GM21576 (cell line): Measurements from ENCODE around the gene SCAPER.
A peak's percentile ranks its signal among the peaks of the same experiment; 100 is the strongest.
"Not testable (repeated sequence)": the region's sequence is repeated elsewhere in the genome, so short reads cannot be mapped to it uniquely, and the experiment has no call there.

Source experiments
- ATAC-seq: cut with Tn5 transposase; IDR thresholded peaks from one replicate; pipeline ENCODE4 v1.9.1; 2021; ENCODE audit warnings: mild to moderate bottlenecking, moderate library complexity; ENCODE audit not compliant: unreplicated experiment

SCAPER gene

DNA sequence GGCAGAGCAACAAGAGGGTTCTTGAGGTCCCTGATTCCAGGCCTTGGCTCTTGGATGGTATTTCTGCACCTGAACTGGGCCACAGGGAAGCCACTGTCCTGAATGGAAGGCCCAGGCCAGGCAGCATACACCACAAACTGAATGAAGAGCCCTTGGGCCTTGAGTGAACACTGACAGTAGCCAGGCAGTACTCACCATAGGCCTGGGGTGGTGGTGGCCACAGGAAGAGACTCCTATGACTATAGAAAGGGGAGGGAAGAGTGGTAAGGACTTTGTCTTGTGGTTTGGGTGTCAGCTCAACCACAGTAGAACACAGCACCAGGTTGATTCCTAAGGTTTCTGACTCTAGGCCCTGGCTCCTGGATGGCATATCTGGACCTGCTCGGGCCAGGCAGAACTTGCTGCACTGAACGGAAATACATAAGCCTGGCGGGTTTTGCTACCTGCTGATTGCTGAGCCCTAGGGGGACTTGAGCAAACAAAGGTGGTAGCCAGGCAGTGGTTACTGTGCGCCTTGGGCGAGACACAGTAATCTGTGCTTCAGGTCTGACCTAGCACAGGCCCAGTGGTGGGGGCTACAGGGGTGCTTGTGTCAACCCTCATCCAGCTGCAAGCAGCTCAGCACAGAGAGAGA is 327.1 kb downstream of the SCAPER start:
- ATAC-seq, result no peak

DNA sequence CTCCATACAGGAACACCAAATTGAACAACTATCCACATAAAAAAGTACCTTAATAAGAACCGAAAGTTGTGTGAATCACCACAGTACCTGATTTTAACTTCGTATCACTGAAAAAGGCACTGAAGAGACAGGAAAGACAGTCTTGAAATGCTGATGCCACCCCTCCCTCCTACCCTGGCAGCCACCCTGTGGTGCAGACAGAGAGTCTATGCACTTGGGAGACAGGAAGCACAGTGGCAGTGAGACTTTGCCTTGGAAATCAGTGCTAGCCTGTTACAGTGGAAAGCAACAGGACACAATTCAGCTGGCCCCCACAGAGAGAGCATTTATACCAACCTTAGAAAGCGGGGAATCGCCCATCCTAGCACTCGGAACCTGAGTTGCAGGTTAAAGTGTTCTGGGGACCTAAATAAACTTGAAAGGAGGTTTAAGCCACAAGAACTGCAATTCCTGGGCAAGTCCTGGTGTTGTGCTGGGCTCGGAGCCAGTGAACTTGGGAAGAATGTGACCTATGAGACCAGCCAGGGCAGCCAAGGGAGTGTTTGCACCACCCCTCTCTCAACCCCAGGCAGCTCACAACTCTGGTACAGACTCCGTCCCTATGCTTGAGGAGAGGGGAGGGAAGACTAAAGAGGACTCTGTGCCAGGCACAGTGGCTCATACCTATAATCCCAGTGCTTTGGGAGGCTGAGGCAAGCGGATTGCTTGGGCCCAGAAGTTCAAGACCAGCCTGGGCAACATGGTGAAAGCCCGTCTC is 328.4 kb downstream of the SCAPER start:
- ATAC-seq, result no peak

DNA sequence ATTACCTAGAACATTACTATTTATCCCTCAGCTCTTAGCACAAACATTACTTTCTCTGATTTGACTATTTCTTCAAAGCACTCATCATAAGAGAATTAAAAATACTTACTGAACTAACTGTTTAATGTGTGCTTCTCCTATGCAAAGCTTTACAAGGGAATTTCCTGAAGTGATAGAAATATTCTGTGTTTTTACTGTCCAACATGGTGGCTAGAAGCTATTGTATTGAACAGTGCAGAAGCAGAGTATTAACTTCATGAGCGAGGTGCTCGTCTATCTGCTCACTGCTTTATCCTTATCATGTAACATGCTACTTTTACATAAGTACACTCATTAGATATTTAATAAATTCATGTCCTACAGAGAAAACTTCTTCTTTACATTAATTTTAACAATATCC is 329.5 kb downstream of the SCAPER start:
- no peak for ATAC-seq

DNA sequence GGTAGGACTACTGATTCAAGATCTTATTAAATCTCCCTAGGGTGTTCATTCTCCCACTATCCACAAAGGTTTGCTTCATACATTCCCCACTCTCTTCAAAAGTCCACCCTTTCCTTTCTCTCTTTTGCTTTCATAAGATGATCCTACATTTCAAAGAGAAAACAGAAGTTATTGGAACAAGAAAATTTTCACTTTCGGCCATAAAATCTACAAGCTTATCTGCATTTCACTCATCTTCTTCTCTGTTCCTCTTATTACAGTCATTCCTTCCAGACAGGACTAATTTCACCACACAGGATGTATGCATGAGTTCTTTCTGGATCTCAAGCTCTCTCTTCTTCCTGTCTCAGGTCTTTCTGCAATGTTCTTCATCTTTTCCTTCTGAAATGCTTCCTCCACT is 329.9 kb downstream of the SCAPER start:
- ATAC-seq, result peak; percentile 93

GRCh38 chr15:76572983-76573314 is 332.2 kb downstream of the SCAPER start:
- ATAC-seq, result no peak

DNA sequence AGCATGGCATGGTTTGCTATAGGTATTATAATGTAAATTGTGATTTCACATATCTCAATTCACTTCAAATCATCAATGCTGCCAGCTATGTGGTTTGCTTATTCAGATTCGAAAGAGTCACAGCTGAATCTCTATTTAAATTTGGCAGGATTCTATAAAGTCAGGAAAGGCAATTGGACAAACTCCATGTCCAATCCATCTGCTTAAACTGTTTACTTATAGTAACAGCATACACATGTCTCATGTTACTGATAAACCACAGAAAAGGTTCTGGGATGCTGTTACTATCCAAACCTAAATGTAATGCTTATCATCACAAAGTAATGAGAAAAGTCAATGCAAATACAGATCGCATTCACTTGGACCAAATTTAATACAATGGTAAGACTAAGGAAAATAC is 338.9 kb downstream of the SCAPER start:
- no peak for ATAC-seq

DNA sequence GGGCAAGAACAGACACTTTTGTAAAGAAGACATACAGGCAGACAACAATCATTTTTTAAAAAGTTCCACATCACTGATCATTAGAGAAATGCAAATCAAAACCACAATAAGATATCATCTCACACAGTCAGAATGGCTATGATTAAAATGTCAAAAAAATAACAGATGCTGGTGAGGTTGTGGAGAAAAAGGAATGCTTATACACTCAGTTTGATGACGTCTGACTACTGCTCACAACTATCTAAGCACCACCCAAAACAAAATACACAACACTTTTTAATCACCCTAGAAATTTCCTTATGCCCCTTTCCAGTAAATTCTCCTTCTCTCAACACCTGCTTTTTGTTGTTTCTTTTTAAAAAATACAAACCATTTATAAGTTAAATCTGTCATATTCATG is 339.8 kb downstream of the SCAPER start:
- ATAC-seq, result no peak

- ATAC-seq, result no peak
These were observed 349.9 kb downstream of the SCAPER start for GRCh38 chr15:76555247-76555646.

- no peak for ATAC-seq
These were observed 351.6 kb downstream of the SCAPER start for GRCh38 chr15:76553564-76553963.

- no peak for ATAC-seq
These were observed 352.0 kb downstream of the SCAPER start for GRCh38 chr15:76553102-76553501.

DNA sequence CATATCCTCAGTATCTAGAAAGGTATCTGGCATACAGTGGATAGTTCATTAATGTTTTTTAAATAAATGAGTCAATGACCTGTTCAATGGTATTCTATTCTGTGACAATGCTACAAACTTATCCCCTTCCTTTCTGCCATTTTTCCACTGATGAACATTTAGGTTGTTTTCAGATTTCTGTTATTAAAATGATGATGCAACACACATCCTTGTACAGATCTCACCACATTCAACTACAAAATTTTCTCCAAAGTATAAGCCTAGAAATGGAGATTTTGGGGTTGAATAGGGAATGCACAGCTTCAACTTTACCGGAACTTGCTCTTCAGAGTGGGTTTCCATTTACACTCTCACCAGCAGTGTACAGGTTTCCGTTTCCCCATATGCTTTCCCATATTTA is 358.3 kb downstream of the SCAPER start:
- no peak for ATAC-seq

DNA sequence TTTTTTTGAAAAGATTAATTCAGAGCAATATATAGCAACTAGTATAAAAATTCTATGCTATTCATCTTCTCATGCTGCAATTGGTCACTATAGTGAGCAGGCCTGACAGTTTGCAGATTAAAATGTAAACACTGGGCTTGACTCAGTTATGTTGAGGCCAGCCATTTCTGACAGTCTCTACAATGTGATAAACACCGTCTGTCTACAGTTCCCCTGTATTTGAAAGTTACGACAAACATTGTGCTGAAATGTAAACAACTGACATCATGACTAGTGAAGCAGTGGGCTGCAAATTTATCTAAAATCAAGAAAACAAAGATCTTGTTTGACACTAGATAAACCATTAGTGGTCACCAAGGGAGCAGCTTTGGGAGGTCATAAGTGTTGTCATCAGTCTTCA is 371.1 kb downstream of the SCAPER start:
- no peak for ATAC-seq

- ATAC-seq, result no peak
These were observed 371.9 kb downstream of the SCAPER start for GRCh38 chr15:76533060-76533820.

- ATAC-seq, result no peak
These were observed 375.2 kb downstream of the SCAPER start for GRCh38 chr15:76529911-76530310.

- ATAC-seq, result no peak
These were observed 379.0 kb downstream of the SCAPER start for GRCh38 chr15:76526111-76526510.

- no peak for ATAC-seq
These were observed 387.2 kb downstream of the SCAPER start for GRCh38 chr15:76517910-76518309.

DNA sequence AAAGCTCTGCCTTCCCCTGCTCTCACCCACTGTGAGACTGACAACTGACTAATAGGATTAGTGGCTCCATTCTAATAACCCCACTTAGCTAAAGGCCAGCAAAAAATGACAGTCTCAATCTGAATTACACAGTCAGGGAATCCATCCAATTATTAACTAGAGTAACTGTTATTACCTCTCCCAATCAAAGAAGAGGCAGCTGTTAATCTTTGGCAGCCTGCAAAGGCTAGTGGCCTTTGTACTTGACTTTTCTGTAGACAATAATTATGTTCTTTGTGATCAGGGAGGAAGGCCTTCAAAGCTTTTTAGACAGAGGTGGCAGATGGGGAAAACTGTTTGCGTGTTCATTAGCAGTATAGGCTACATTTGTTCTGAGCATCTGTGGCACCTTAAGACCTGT is 390.9 kb downstream of the SCAPER start:
- ATAC-seq, result no peak

DNA sequence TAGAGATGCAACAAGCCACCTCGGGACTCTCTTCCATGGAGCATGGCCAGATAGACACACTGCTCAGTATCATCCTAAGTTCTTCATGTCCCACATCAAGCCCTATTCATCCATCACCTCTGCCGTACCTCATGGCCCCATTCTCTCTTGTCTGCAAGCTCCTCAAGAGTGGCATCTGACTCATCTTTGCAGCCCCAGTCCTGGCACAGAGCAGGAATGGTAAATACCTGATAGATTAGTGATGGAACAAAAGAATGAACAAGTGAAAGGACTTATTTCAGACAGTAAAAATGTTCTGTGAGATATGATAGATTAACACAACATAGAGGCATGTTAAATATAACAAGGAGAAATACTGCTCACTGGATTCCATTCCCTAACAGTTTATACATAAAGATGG is 392.2 kb downstream of the SCAPER start:
- ATAC-seq, result no peak

DNA sequence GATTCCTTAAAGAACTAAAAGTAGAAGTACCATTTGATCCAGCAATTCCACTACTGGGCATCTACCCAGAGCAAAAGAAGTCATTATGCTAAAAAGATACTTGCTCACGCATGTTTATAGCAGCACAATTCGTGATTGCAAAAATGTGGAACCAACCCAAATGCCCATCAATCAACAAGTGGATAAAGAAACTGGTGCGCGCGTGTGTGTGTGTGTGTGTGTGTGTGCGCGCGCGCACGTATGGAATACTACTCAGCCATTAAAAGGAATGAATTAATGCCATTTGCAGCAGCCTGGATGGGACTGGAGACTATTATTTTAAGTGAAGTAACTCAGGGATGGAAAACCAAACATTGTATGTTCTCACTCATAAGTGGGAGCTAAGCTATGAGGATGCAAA is 394.5 kb downstream of the SCAPER start:
- not testable (repeated sequence) for ATAC-seq

- no peak for ATAC-seq
These were observed 401.3 kb downstream of the SCAPER start for GRCh38 chr15:76503804-76504203.

GRCh38 chr15:76503121-76503520 is 402.0 kb downstream of the SCAPER start:
- no peak for ATAC-seq

DNA sequence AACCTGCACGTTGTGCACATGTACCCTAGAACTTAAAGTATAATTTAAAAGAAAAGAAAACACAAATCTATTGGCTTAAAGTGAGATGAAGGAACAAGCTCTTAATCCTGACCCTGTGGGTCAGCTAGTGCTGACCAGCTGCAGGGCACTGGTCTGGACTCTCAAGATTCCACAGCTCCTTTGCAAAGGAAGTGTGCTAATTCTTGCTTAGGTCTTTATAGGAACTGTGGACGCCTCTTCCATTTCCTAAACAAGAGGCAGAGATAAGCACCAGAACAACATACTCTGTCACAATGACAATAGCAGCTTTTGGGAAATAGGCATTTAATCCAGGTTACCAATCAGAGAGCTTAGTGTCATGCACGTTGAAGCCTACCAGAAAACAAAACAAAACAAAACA is 402.5 kb downstream of the SCAPER start:
- ATAC-seq, result no peak
